ENCODE data around the gene ATF6. TPM values are rescaled to one million over a fixed set of nuclear protein-coding genes. Genes with fewer than 3 reads are reported as not detected.

The ATF6 gene
- total and polyA plus RNA-seq, 2 of the 4 experiments (the other 2 are of a cell fraction) = 12.2 to 17.6 TPM

GRCh38 chr1:161747801-161748200 is 18.3 kb upstream of the ATF6 start:
- no CpG with 5 or more reads among the region's 6 CpGs for WGBS, 2 experiments (ENCODE audit: extremely low coverage in 2 of 2, insufficient read length in 1 of 2)
- Histone ChIP-seq H2BK5ac (ENCODE audit: low read depth, low read length, poor library complexity, severe bottlenecking) (no peak overlapping the region), H2AK5ac (ENCODE audit: low read depth, low read length) (no peak overlapping the region), H3K4me2 (ENCODE audit: low read depth, low read length) (no peak overlapping the region), H3K9me1 (ENCODE audit: insufficient read depth, low read length) (no peaks in the 10 kb centered on the region), H3K27me3 (ENCODE audit: control insufficient read depth, insufficient read depth, low read length) (no peaks in the 10 kb centered on the region), H3K18ac (ENCODE audit: low read depth, low read length) (no peak overlapping the region), H3K4me3 (ENCODE audit: insufficient read depth, low read depth, low read length) (no peak overlapping the region), H2AK9ac (replicated peaks; ENCODE audit: low read depth, low read length, poor library complexity) (no peak overlapping the region), H3K56ac (ENCODE audit: extremely low read depth, insufficient read depth, low read length) (no peak overlapping the region), H3K79me1 (ENCODE audit: low read depth in 1 of 2, low read length in 2 of 2) (peaks cover 11 to 15% of the 10 kb centered on the region in 2 experiments), H3K9ac (ENCODE audit: low read depth, low read length) (no peak overlapping the region), H4K20me1 (ENCODE audit: insufficient read depth, low read length) (peaks cover 11% of the 10 kb centered on the region), H4K91ac (ENCODE audit: insufficient read depth, low read depth, low read length) (no peak overlapping the region), H4K8ac (ENCODE audit: low read depth in 2 of 2, low read length in 2 of 2) (no peak overlapping the region), H3K4ac (ENCODE audit: low read depth, low read length) (no peak overlapping the region), H2BK15ac (ENCODE audit: low read depth, low read length) (no peak overlapping the region), H3K36me3 (ENCODE audit: control insufficient read depth, insufficient read depth, low read length) (peaks cover 5% of the 10 kb centered on the region), H3K23ac (ENCODE audit: low read depth, low read length) (no peak overlapping the region), H3K9me3 (ENCODE audit: control insufficient read depth, insufficient read depth, low read length) (no peaks in the 10 kb centered on the region), H3K27ac (ENCODE audit: insufficient read depth, low read length) (no peak overlapping the region), H4K5ac (ENCODE audit: low read depth, low read length) (no peak overlapping the region), H2AFZ (replicated peaks; ENCODE audit: low read length, poor library complexity) (no peak overlapping the region), H2BK120ac (ENCODE audit: low read depth, low read length) (no peak overlapping the region), H3K14ac (replicated peaks; ENCODE audit: low read depth, low read length) (no peak overlapping the region), H2BK20ac (ENCODE audit: low read depth, low read length) (no peak overlapping the region), H3K4me1 (ENCODE audit: control insufficient read depth, insufficient read depth, low read length) (peaks cover 2% of the 10 kb centered on the region)
- dilution Hi-C loops (cut with HindIII; ENCODE audit: low sequenced_read_pairs, unreplicated experiment) (no loop called here), intact Hi-C loops (cut with micrococcal nuclease) (no loop called here), in situ Hi-C loops (cut with MboI; ENCODE audit: low sequenced_read_pairs) (loop anchor here (10.0 to 25.0 kb wide), 3 partner anchors 110 to 533 kb away; partner anchors contain the start of genes FCER1G and FCGR3B)
- ATAC-seq (ENCODE audit: low read depth) = no peak
- TF ChIP-seq MXI1 (IDR thresholded peaks at IDR 0.05; ENCODE audit: borderline replicate concordance, low read depth, low read length) (no peak), RAD21 (IDR thresholded peaks at IDR 0.05; ENCODE audit: low read length) (no peak), CEBPB (IDR thresholded peaks at IDR 0.05; ENCODE audit: low read depth, low read length) (no peak), MAZ (IDR thresholded peaks at IDR 0.05; ENCODE audit: borderline replicate concordance, low read depth, low read length) (no peak), USF2 (IDR thresholded peaks at IDR 0.05; ENCODE audit: low read depth, low read length) (no peak)
- BruUV-seq (replicated peaks) = no TSS peak
- no peak for DNase-seq
- ChIA-PET POLR2A (ENCODE audit: unreplicated experiment) (no interaction called here), CTCF (no interaction called here)
